Smooth muscle cell (in vitro differentiated cells): ENCODE measurements around the gene SLC12A1. TPM values are rescaled to one million over a fixed set of nuclear protein-coding genes. Genes with fewer than 3 reads are reported as not detected.
A peak's percentile ranks its signal among the peaks of the same experiment; 100 is the strongest.

ENCODE experiments used
- DNase-seq: peaks from one replicate; lab custom pipeline; 2025; ENCODE audit not compliant: unreplicated experiment; lab: John Stamatoyannopoulos, UW
- H2AFZ ChIP-seq: fragments of 200-600 bp; sonication (generic); 2 replicates; pipeline ENCODE4 v1.6.0; 2016; ENCODE audit warnings: antibody characterized with exemption, low read depth, mild to moderate bottlenecking
- H3F3A ChIP-seq: fragments of 200-600 bp; sonication (generic); 2 replicates; pipeline ENCODE4 v1.6.0; 2017; ENCODE audit warnings: antibody characterized with exemption, low read depth
- H3K27ac ChIP-seq: fragments of 200-600 bp; sonication (generic); 2 replicates; pipeline ENCODE4 v1.5.1; 2016; ENCODE audit warnings: low read depth, mild to moderate bottlenecking
- H3K27me3 ChIP-seq: fragments of 200-600 bp; sonication (generic); 2 replicates; pipeline ENCODE4 v1.6.1; 2016; ENCODE audit warnings: low read depth, mild to moderate bottlenecking
- H3K36me3 ChIP-seq: fragments of 200-600 bp; sonication (generic); 2 replicates; pipeline ENCODE4 v1.5.1; 2016; ENCODE audit warnings: low read depth
- H3K4me1 ChIP-seq: fragments of 200-600 bp; sonication (generic); 2 replicates; pipeline ENCODE4 v1.5.1; 2016; ENCODE audit warnings: low read depth
- H3K4me2 ChIP-seq: fragments of 200-600 bp; sonication (generic); 2 replicates; pipeline ENCODE4 v1.6.0; 2016; ENCODE audit warnings: mild to moderate bottlenecking
- H3K4me3 ChIP-seq: fragments of 200-600 bp; sonication (generic); 2 replicates; pipeline ENCODE4 v1.5.1; 2016; ENCODE audit warnings: mild to moderate bottlenecking
- H3K79me2 ChIP-seq: fragments of 200-600 bp; sonication (generic); 2 replicates; pipeline ENCODE4 v1.6.0; 2016; ENCODE audit warnings: low read depth, mild to moderate bottlenecking
- H3K9ac ChIP-seq: fragments of 200-600 bp; sonication (generic); 2 replicates; pipeline ENCODE4 v1.6.0; 2016; ENCODE audit warnings: low read depth
- H3K9me3 ChIP-seq: fragments of 200-600 bp; sonication (generic); replicated peaks from 2 replicates; pipeline ENCODE4 v1.5.1; 2016; ENCODE audit warnings: low read depth
- H4K20me1 ChIP-seq: fragments of 200-600 bp; sonication (generic); 2 replicates; pipeline ENCODE4 v1.6.0; 2016; ENCODE audit warnings: low read depth
- WGBS: methylation state at CpG from one replicate; pipeline ENCODE4 v1.1.7; 2016; ENCODE audit warnings: low lambda C conversion rate; 5-methylcytosine and 5-hydroxymethylcytosine counted together
- polyA plus RNA-seq: library from polyadenylated mRNA; unstranded; fragments of >200 nt; fragmentation: Nextera tagmentation; extraction: Ambion mirVana; gene quantifications from 2 replicates; pipeline ENCODE4 v1.2.1, GENCODE V29; 2016
- total RNA-seq: library from RNA; depleted of rRNA; stranded (reverse); fragments of >200 nt; gene quantifications from 2 replicates; pipeline ENCODE4 v1.2.3, GENCODE V29; 2014
- TF ChIP-seq, protein P1 (sequence below): fragments of 200-600 bp; sonication (generic); IDR thresholded peaks from 2 replicates; pipeline ENCODE4 v1.5.1; 2017; ENCODE audit warnings: borderline replicate concordance, mild to moderate bottlenecking, antibody characterized with exemption; ENCODE audit not compliant: insufficient read depth, poor library complexity, severe bottlenecking

SLC12A1 gene
- total and polyA plus RNA-seq, 2 experiments from 2014 or later: not detected

DNA sequence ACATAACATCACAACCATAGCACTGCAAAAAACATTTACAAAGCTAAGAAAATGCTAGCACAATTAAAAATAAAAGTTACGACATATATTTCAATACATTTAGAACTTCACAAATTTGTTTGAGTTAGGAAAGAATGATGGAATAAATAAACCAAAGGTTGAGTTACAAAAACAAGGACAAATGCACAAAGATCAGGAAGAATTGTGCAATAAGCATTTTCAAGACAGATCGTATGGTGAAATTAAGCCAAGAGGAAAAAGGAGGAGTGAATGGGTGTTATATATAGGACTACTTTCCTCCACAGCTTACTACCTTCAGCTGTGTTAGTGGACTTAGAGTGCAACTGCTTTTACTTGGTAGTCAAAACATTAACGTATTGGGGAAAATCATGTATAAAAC is 20.6 kb upstream of the SLC12A1 start:
- Histone ChIP-seq H3K36me3 (no peaks in the 10 kb centered on the region), H3K27ac (no peak overlapping the region), H3K4me3 (no peak overlapping the region), H3K9me3 (no peaks in the 10 kb centered on the region), H3K4me1 (no peaks in the 10 kb centered on the region), H3K27me3 (peaks cover 3% of the 10 kb centered on the region), H3K4me2 (no peak overlapping the region), H3K79me2 (no peaks in the 10 kb centered on the region), H3F3A (no peaks in the 10 kb centered on the region), H3K9ac (no peak overlapping the region), H2AFZ (no peak overlapping the region), H4K20me1 (no peaks in the 10 kb centered on the region)
- DNase-seq: no peak
- 91% methylated on average over 3 of the region's 3 CpGs for WGBS
- TF ChIP-seq, protein P1, sequence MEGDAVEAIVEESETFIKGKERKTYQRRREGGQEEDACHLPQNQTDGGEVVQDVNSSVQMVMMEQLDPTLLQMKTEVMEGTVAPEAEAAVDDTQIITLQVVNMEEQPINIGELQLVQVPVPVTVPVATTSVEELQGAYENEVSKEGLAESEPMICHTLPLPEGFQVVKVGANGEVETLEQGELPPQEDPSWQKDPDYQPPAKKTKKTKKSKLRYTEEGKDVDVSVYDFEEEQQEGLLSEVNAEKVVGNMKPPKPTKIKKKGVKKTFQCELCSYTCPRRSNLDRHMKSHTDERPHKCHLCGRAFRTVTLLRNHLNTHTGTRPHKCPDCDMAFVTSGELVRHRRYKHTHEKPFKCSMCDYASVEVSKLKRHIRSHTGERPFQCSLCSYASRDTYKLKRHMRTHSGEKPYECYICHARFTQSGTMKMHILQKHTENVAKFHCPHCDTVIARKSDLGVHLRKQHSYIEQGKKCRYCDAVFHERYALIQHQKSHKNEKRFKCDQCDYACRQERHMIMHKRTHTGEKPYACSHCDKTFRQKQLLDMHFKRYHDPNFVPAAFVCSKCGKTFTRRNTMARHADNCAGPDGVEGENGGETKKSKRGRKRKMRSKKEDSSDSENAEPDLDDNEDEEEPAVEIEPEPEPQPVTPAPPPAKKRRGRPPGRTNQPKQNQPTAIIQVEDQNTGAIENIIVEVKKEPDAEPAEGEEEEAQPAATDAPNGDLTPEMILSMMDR: no peak

DNA sequence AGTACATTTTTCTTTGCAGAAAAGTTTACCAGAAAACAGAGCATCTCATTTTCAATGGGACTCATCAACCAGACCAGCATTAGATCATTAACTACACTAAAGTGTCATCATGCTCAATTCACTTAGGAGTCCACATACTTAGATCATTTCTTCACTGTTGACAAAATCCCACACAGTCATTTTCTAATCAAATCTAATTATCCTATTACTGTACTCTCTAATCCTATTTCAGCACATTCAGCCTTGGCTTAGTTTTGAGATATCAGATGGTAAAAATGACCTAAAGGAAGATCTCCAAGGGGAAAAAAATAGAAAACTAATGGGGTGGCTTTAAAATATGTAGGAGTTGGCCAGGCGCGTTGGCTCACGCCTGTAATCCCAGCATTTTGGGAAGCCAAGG is 19.8 kb upstream of the SLC12A1 start:
- H4K20me1 ChIP-seq: no peaks in the 10 kb centered on the region
- H2AFZ ChIP-seq: no peak overlapping the region
- TF ChIP-seq, protein P1: no peak
- no peak overlapping the region for H3K4me3 ChIP-seq
- H3K36me3 ChIP-seq: no peaks in the 10 kb centered on the region
- H3F3A ChIP-seq: no peaks in the 10 kb centered on the region
- H3K79me2 ChIP-seq: no peaks in the 10 kb centered on the region
- no peak overlapping the region for H3K4me2 ChIP-seq
- peaks cover 6% of the 10 kb centered on the region for H3K27me3 ChIP-seq
- no peaks in the 10 kb centered on the region for H3K4me1 ChIP-seq
- no peak overlapping the region for H3K27ac ChIP-seq
- H3K9ac ChIP-seq: no peak overlapping the region
- H3K9me3 ChIP-seq: no peaks in the 10 kb centered on the region
- WGBS: 92% methylated on average over 3 of the region's 3 CpGs
- DNase-seq: no peak

DNA sequence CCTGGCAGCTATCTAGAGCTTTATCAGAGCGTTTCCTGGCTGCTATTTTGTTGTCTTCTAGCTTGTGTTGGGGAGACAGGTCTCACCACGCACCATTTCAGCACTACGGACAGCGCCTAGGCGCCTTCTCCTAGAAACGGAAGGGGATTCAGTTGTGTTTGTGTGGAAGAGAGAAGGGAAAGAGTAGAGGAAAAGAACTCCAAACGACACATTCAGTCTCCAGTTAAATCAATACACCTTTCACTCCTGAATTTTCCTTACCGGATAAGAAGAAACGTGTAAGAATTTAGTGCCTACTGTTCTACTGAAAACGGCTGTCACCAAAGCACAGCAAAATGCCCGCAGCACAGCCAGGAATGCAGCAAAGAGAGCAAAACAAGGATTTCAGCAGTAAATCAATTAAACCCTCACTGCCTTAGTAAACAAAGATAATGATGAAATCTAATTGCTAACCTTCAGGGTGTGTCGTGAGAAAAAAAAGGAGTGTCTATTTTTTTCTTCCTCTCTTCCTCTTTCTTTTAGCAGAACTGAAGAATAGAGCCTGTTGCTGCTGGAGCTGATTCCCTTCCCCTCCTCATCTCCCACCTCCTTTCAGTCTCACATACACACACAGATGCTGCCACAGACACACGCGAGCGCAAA is 15.0 kb upstream of the SLC12A1 start:
- Histone ChIP-seq H3K79me2 (no peaks in the 10 kb centered on the region), H3K27ac (no peak overlapping the region), H3K36me3 (no peaks in the 10 kb centered on the region), H3K4me3 (peak overlapping the region; percentile 37), H4K20me1 (no peaks in the 10 kb centered on the region), H3K9ac (no peak overlapping the region), H3K4me2 (peak overlapping the region; percentile 81), H2AFZ (no peak overlapping the region), H3K9me3 (no peaks in the 10 kb centered on the region), H3K27me3 (peaks cover 43% of the 10 kb centered on the region), H3F3A (no peaks in the 10 kb centered on the region), H3K4me1 (no peaks in the 10 kb centered on the region)
- WGBS: 9% methylated on average over 15 of the region's 15 CpGs
- TF ChIP-seq, protein P1: no peak
- DNase-seq: peak; percentile 30
